ENCODE measurements around the gene JARID2.
A peak's percentile ranks its signal among the peaks of the same experiment; 100 is the strongest.

The JARID2 gene

GRCh38 chr6:15493437-15494168 lies 247.7 kb downstream of the JARID2 start:
- DNase-seq (ENCODE audit: low read depth), result no peak

- DNase-seq (ENCODE audit: low read depth), result peak; percentile 41
Measured at GRCh38 chr6:15495375-15495901, 249.6 kb downstream of the JARID2 start.

GRCh38 chr6:15496345-15497131 lies 250.7 kb downstream of the JARID2 start:
- DNase-seq (ENCODE audit: low read depth), result no peak

- no peak for DNase-seq (ENCODE audit: low read depth)
Measured at GRCh38 chr6:15498640-15499039, 252.8 kb downstream of the JARID2 start.

GRCh38 chr6:15499125-15499524 lies 253.3 kb downstream of the JARID2 start:
- no peak for DNase-seq (ENCODE audit: low read depth)

- no peak for DNase-seq (ENCODE audit: low read depth)
Measured at GRCh38 chr6:15499591-15499990, 253.7 kb downstream of the JARID2 start.

- no peak for DNase-seq (ENCODE audit: low read depth)
Measured at GRCh38 chr6:15500078-15500740, 254.3 kb downstream of the JARID2 start.

GRCh38 chr6:15500901-15501825 lies 255.3 kb downstream of the JARID2 start:
- no peak for DNase-seq (ENCODE audit: low read depth)

GRCh38 chr6:15501826-15502445 lies 256.1 kb downstream of the JARID2 start:
- DNase-seq (ENCODE audit: low read depth), result peak; percentile 47

- DNase-seq (ENCODE audit: low read depth), result no peak
Measured at GRCh38 chr6:15502446-15503345, 256.8 kb downstream of the JARID2 start.

GRCh38 chr6:15503346-15503680 lies 257.4 kb downstream of the JARID2 start:
- DNase-seq (ENCODE audit: low read depth), result no peak

- DNase-seq (ENCODE audit: low read depth), result no peak
Measured at GRCh38 chr6:15504040-15504495, 258.2 kb downstream of the JARID2 start.

- DNase-seq (ENCODE audit: low read depth), result peak; percentile 98
Measured at GRCh38 chr6:15504581-15505350, 258.9 kb downstream of the JARID2 start.

- DNase-seq (ENCODE audit: low read depth), result no peak
Measured at GRCh38 chr6:15505463-15505918, 259.6 kb downstream of the JARID2 start.

GRCh38 chr6:15506066-15506465 lies 260.2 kb downstream of the JARID2 start:
- no peak for DNase-seq (ENCODE audit: low read depth)

GRCh38 chr6:15507221-15507620 lies 261.4 kb downstream of the JARID2 start:
- no peak for DNase-seq (ENCODE audit: low read depth)

- no peak for DNase-seq (ENCODE audit: low read depth)
Measured at GRCh38 chr6:15507746-15508145, 261.9 kb downstream of the JARID2 start.

GRCh38 chr6:15508441-15508871 lies 262.6 kb downstream of the JARID2 start:
- DNase-seq (ENCODE audit: low read depth), result no peak

- DNase-seq (ENCODE audit: low read depth), result no peak
Measured at GRCh38 chr6:15508931-15509330, 263.1 kb downstream of the JARID2 start.

Data from fibroblast of gingiva (primary cell).